Amniotic epithelial cell (primary cell): ENCODE results near the gene TMEM269.

Experiments used
- DNase-seq: peaks from one replicate; pipeline ENCODE4 v3.0.0-alpha.2; 2010; ENCODE audit warnings: low read depth

TMEM269 gene

DNA sequence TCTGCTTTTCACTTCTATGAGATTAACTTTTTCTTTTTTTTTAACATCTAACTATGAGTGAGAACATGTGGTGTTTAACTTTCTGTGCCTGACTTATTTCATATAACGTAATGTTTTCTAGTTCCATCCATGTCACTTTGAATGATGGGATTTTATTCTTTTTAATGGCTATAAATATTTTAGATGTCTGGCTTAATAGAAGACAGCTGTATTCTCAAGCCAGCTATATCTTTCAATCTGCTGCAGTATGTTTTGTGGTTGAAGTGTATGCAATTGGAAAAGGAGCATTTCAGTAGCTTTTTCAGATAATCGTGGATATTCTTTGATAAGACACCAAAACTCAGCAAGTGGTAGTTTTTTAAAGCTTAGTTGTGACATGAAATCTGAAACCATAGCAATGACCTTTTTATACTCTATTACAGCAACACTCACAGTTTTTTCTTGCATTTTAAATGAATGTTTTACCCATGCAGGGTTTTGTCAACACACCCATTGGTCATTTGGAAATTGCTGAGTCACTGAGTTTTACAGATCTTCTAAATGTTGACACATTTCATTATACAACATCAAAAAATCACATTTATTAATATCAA, 38.1 kb downstream of the TMEM269 start:
- peak; percentile 36 for DNase-seq

DNA sequence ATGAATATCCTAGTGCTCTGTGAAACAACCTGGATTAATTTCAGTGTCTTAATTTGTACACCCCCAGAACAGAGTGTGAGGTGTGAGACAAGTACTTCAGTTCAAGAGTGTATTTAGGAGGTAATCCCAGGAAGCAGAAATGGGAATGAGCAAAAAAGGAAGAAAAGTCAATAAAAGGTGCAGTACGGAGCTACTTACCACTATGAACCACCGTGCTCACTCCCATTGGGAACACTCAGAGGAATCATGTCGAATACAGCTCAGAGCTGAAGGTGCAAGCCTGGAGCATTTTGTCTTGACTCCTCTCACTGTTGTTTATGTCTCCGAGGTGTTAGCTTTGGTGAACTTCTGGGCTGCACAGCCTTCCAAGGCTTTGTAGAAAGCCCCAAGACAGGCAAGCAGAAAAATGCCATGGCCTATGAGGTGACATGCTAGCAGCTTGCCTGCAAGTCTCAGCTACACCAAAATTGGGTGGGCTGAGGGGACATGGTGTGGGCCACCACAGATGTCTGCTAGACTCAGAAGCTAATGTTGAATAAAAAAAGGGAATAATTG, 39.8 kb downstream of the TMEM269 start:
- no peak for DNase-seq

DNA sequence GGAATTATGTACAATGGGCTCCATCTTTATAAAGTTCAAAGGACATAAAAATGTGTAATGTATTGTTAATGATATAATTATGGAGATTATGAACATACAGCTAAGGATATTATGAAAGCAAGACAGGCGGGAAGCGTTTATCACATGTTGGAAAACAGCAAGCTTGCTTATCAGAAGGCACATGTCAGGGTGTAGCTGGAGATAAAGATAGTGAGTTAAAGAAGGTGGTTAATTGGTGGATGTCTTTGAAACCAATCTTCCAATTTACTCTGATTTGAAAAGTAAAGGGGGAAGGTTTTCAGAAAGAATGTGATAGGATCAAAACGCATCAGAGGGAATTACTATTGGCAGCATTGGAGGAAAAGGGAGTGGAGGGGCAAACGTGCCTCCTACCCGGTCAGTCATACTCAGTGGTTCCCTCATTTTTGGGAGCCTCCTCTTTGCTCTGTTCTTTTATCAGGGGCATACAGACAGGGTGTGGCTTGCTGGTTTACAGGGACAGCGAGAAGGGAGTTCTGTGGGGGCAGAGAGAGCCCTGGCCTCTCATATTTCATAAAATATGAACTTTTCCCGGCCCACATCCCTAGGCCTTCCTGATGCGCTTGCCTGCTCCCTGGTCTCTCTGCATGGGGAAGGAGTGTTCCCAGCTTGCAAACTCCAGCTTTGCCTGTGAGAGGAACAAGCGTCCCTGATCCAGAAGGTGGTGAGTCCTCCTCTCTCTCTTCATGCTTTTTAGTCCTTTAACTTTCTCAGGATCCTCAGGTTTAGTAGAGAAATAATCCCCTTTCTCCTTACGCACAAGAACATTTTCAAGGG, 40.5 kb downstream of the TMEM269 start:
- no peak for DNase-seq

DNA sequence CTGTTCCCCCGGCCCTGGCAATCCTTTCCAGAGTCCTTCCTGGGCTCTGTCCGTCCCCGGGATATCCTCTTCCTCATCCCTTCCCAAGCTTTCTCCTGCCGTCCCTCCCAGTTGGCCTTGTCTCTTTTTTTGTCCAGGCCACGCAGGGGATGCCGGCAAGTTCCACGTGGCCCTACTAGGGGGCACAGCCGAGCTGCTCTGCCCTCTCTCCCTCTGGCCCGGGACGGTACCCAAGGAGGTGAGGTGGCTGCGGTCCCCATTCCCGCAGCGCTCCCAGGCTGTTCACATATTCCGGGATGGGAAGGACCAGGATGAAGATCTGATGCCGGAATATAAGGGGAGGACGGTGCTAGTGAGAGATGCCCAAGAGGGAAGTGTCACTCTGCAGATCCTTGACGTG, 45.8 kb downstream of the TMEM269 start:
- no peak for DNase-seq

DNA sequence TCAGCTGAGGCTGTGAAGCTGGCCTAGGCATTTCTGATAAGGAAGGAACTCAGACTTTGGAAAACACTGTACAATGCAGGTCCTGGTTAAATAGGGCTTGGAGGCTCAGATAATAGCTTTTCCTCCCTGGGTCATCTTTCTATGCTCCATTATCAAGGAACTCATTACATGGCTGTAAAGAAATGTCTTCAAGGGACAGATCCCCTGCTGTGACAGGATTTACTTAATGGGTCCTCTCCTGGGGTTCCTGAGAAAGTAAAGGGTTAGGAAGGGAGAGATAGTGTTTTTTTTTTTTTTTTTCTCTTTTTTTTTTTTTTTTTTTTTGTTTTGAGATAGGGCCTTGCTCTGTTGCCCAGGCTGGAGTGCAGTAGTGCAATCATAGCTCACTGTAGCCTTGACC, 46.5 kb downstream of the TMEM269 start:
- no peak for DNase-seq

DNA sequence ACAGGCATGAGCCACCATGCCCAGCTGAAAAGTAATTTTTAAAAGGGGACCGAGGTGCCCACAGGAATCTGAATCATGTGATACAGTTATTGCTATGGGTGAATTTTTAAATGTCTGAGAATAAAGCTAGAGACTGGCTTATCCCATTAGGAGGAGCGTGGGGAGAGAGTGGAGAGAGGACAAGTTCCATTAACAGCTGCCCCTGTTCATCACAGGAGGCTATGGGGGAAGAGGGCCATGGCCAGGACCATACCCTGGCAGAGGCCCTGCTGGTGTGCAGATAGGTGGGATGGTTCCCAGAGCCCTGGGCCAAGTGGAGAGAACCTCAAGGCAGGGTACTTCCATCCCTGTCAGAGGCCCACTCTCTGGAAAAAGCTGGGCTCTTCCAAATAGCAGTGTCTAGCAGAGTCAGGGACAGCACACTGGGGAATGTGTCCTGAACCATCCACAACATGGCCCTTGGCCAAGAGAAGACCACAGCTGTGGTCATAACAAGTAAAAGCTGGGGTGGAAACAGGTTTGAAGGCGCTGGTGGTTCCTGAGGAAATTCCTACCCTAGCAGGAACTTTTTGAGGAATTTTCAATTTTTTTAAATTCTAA, 48.0 kb downstream of the TMEM269 start:
- no peak for DNase-seq

DNA sequence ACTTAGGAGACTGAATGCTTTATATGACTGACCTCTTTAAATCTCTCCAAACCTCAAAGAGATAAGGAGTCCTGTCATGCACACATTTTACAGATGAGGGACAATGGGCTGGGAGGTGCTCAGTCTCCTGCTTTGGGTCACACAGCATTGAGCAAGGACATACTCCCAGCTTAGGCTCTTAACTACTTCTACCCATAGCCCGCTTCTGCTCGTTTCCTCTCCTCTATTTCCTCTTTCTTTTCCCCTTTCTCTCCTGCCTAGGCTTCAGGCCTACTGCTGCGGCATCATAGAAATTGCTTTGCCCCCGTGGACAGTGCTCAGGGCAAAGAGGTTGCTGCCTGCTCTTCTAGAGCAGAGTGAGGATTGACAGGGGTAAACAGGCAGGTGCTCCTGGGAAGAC, 49.2 kb downstream of the TMEM269 start:
- no peak for DNase-seq

DNA sequence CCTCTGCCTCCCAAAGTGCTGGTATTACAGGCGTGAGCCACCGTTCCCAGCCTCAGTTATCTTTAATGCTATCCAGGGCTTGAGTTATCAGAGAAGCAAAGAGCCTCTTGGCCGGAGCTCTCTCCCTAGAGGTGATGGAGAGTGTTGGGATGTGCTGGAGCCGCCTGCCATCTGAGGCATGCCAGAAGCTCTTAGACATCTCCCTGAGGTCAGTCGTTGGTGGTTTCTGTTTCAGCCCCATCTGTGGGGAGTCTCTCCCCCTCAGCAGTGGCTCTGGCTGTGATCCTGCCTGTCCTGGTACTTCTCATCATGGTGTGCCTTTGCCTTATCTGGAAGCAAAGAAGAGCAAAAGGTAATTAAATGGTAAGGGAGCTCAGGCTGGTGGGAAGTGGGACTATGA, 50.0 kb downstream of the TMEM269 start:
- DNase-seq = no peak

DNA sequence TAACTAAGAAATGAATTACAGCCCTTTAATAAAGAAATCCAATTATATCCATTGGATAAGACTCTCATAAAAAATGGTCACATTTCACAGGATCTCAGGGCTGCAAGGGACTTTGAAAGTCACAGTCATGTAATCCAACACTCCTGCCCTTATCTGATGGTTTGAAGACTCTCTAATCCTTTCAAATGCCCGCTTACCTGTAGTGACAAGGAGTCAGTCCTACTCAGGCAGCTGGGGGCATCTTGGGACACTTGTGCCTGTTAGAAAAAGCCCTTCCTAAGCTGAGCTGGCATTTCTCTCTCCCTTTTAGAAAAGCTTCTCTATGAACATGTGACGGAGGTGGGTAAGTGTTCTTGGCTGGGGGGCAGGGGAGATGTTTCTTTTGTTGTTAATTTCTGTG, 50.6 kb downstream of the TMEM269 start:
- no peak for DNase-seq

DNA sequence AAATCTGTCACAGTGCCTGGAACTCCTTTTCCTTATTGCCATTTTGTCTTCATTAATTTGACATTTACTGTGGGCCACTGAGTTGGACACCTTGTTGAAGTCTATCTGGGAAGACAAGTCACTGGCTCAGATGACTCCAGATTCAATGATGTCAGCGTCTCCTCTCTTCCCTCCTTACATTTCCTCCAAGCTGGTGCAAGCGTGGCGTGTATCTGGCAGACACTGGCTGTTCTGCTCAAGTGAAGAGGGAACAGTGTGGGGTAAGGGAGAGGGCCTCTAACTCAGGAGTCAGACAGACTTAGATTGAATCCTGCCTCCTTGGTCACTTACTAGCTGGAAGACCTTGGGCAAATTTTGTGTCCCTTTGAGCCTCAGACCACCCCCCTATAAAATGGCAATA, 52.9 kb downstream of the TMEM269 start:
- DNase-seq = no peak

DNA sequence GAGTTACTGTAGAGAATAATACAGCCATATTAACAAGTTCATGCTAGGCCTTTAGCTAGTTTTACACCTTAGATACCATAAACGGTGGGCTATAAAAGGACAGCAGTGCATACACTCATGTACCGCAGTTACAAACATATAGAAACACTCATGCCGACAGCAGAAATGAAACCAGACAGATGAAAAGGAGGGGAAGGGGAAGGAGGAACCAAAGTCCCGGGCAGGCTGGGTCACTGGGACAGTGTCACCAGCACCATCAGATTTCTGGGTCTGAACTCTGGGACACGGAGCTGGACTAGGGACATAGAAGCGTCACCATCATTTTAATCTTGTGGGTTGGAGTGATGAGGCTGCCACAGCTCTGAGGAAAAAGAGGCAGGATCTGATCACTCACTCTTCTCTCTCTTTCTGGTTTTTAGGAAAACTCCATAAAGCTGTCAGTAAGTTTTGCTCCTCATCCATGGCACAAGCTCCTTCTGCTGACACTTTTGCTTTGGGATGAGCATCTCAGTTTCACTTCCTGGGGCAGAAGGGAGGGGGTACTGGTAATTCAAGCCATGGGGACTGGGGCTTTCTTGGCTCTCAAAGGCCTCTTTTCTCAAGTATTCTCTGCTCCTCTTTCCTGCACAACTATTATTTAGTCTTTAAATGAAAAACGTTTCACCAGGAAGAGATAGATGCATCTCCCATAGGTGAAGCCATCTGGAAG, 53.8 kb downstream of the TMEM269 start:
- DNase-seq = no peak

DNA sequence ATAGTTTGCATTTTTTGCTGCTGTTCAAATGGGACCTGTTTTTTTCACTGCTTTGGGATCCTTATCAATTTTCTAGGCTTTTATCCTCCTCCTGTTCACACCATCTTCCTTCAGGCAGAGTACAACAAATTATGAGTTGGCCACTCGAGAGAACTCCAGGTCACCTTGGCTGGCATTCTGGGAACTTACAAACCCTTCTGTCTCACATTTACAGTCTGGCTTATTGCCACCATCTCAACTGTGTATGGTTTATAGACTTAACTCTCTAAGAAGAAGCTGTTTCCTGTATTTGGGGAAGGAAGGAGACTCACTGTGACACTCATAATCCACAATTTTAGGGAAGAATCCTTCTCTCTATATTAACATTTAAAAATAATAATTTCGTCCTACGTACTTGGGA, 56.2 kb downstream of the TMEM269 start:
- DNase-seq = no peak

DNA sequence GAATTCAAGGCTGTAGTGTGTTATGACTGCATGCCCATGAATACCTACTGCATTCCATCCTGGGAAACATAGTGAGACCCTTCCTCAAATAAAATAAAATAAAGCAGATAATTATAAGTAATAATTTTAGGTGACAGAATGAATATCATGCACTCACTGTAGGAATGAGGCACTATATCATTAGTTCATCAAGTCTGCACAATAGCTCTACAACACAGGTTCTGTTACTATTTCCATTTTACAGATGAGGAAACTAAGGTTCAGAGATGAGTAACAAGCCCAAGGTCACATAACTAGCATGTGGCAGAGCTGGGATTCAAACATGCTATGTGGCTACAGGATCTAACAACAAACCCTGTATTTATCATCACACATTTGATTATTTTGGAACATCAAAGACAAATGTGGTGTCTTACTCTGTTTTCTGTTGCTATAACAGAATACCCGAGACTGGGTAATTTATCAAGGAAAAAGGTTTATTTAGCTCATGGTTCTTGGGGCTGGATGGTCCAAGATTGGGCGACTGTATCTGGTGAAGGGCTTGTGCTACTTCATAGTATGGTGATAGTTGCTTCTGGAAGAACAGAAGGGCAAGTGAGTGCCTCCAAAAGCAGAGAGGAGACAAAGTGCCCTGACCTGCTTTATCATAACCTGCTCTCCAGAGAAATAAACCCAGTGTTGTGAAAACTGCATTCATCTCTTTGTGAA, 56.8 kb downstream of the TMEM269 start:
- no peak for DNase-seq

DNA sequence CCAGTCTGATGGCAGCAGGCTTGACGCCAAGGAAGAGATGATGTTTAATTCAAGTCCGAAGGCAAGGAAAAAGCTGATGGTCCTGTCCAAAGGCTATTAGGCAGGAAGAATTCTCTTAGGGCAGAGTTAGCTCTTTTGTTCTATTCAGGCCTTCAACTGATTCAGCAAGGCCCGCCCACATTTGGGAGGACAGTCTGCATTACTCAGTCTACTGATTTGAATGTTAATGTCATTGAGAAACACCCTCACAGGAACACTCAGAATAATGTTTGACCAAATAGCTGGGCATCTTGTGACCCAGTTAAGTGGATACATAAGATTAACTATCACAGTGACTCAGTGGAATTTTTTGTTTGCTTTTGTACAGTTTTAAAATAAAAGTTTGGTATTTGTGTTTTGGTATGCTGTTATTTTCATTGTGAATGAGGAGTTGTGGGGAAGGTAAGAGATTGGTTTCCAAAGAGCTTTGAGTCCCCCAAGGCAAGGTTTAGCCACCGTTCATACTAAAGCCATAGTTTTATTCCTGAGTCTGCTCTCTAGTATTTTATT, 59.9 kb downstream of the TMEM269 start:
- peak; percentile 62 for DNase-seq

DNA sequence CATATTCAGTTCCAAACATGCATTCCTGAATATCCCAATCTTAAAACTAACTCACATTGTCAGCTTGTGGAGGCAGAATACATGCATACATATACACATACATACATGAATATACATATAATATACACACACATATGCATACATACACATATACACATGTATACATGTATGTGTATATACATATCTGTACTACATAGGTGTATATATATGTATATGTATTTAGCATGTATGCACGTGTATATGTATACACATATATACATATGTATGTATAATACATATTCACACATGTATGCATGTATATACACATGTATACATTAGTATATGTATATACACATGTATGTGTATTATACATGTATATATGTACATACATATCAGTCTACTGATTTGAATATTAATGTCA, 60.4 kb downstream of the TMEM269 start:
- DNase-seq = no peak

DNA sequence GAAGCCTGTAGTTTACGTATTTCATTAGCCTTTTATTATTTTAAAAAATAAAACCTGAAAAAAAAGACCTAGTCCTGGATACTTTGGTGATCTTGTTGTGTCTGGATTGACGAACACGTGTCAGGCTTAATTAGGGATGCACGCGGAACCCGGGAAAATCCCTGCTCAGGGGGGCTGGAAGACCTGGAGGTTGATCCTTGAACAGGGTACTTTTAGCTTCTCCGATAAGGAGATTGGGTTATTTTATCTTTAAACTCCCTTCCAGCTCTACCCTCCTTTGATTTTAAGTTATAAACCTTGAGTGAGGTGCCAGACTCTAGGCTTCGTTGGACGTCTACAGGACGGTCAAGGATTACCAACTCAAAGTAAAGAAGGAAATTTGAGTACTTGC, 61.1 kb downstream of the TMEM269 start:
- no peak for DNase-seq

DNA sequence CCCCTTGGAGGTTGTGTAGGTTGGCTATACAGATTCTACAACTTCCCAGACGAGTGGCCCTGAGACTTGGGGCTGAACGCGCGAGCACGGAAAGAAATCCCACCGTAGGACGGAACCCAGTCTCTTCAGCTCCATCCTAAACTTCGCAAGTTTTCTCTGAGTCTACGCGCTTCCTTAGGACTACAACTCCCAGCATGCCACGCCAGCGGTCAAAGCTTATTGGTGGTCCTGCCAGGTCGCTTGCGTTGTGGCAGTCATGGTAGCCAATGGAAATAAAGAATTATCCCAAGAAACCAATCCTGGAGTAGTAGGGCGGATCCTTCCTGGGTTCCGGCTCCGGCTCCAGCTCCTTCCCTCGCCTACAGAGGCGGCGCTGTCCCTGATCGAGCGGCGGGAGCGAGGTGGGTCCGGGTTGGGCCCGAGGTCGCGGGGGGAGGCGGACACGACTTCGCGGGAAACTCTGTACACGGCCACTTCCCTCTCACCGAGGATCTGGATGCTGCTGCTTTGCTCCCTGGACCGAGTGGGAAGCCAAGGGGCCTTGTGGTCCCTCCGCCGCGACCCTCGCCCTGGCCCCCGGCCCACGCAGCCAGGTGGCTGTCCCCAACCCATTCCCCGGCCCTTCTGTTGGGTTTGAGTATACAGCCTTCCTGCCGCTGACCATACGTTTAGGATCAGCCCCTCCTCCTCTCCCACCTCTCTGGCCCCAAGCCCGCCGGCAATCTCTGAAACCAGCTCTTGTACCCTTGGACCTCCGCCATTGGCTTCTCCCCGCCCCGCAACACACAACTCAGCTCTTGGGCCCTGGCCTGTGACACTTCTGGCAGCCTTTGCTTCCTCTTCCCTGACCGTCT, 61.7 kb downstream of the TMEM269 start, which contains the start of gene ZNF691:
Gene ZNF691 (plus strand): TSS at position 357 of the 854 bp plus-strand sequence. CDS start 3,046 bp downstream, outside the sequence.
- peak; percentile 97 for DNase-seq

DNA sequence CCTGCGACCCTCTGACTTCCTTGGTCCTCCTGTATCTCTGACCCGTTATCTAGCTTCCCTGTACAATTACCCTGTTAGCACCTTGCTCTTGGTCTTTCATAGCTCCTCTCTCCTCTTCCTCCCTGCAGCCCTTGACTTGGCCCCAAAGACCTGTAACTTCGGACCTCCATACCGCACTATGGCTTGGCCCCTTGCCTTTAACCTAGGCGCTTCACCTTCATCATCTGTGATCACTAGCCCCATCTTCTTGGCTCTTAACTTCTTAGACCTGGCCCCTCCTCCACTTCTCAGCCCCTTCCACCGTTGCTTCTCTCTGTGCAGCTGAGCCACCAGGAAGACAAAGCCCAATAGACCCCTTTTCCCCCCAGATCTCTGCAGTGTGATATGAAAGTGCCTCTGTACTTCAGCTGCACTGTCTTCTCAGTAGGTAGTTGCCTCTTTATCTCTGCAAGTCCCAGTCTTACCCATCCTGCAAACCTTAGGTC, 62.4 kb downstream of the TMEM269 start:
- DNase-seq = no peak

DNA sequence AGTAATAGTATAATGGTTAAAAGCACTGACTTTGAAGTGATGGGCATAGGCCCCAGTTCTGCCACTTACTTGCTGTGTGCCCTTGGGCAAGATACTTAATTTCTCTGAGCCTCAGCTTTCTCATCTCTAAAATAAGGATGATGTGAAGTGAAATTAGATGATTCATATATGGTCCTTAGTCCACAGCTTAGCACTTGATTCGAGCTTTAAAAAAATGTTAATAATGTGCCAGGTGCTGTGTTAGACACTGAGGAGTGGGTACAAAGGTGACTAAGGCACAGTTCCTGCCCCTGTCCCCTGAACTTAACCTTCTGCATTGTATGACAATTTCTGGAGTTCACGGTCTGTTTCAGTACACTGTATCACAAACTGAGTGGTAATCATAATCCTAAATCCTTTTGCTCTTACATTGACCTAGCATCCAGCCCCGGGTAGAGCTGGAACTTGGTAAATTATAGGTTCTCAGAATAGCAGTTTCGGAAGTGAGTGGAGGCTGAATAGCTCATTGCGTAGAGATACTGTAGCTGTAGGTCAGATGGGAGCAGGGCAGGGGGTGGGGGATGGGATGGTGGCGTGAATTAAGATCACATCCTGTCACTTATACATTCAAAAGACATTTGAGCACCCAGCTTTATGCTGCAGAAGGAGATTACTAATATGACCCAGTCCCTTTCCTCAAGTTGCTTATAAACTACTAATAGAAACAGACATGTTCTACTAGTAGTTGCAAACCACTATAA, 63.1 kb downstream of the TMEM269 start:
- DNase-seq = no peak
